ENCODE measurements around the gene NCKAP5.

- TF ChIP-seq CTCF (conservative IDR thresholded peaks at IDR 0.05; ENCODE audit: low read depth, low read length): no peak
- TF ChIP-seq EZH2phosphoT487 (IDR thresholded peaks at IDR 0.05; ENCODE audit: borderline replicate concordance, low read length): no peak
Measured at GRCh38 chr2:133158024-133158423, 410.2 kb downstream of the NCKAP5 start.

Data from PC-3 (cell line).